OCI-LY3 (cell line): ENCODE results near the gene TMEM164.

Source experiments
- EZH2phosphoT487 ChIP-seq: fragments of 200-600 bp; shearing (Covaris generic); IDR thresholded peaks from 2 replicates; pipeline ENCODE4 v1.6.1; 2018; ENCODE audit warnings: antibody characterized with exemption, mixed run types, low read depth
- TF ChIP-seq, protein P1 (sequence below): fragments of 200-600, 300-600 bp; sonication (generic); IDR thresholded peaks from 2 replicates; pipeline ENCODE4 v1.5.1; 2014; ENCODE audit warnings: antibody characterized with exemption, low read length, low read depth

DNA sequence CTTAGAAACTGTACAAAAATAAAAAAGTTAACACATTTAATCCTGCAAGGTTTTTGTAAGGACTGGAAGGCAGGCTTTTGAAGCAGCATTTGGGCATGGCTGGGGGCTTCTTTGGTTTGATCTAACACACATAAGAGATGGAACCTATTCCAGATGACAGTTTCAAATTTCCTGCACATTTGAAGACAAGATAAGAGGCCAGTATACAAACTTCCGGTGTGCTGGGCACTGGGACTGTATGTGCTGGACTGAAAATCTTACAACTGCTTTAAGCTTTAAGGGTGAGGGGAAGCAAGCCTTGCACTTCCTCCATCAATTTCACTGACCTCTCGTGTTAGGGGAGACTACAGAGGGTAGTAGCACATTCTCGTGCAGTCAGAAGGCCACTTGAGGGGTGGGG is 192.1 kb downstream of the TMEM164 start:
- TF ChIP-seq, protein P1, sequence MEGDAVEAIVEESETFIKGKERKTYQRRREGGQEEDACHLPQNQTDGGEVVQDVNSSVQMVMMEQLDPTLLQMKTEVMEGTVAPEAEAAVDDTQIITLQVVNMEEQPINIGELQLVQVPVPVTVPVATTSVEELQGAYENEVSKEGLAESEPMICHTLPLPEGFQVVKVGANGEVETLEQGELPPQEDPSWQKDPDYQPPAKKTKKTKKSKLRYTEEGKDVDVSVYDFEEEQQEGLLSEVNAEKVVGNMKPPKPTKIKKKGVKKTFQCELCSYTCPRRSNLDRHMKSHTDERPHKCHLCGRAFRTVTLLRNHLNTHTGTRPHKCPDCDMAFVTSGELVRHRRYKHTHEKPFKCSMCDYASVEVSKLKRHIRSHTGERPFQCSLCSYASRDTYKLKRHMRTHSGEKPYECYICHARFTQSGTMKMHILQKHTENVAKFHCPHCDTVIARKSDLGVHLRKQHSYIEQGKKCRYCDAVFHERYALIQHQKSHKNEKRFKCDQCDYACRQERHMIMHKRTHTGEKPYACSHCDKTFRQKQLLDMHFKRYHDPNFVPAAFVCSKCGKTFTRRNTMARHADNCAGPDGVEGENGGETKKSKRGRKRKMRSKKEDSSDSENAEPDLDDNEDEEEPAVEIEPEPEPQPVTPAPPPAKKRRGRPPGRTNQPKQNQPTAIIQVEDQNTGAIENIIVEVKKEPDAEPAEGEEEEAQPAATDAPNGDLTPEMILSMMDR = no peak
- TF ChIP-seq EZH2phosphoT487 = no peak
